ENCODE results near the gene PLEKHJ1. TPM values are rescaled to one million over a fixed set of nuclear protein-coding genes. Genes with fewer than 3 reads are reported as not detected.
A peak's percentile ranks its signal among the peaks of the same experiment; 100 is the strongest.

PLEKHJ1 gene
- total and polyA plus RNA-seq, 4 donors = 22.2 to 44.5 (median 37.0) TPM

DNA sequence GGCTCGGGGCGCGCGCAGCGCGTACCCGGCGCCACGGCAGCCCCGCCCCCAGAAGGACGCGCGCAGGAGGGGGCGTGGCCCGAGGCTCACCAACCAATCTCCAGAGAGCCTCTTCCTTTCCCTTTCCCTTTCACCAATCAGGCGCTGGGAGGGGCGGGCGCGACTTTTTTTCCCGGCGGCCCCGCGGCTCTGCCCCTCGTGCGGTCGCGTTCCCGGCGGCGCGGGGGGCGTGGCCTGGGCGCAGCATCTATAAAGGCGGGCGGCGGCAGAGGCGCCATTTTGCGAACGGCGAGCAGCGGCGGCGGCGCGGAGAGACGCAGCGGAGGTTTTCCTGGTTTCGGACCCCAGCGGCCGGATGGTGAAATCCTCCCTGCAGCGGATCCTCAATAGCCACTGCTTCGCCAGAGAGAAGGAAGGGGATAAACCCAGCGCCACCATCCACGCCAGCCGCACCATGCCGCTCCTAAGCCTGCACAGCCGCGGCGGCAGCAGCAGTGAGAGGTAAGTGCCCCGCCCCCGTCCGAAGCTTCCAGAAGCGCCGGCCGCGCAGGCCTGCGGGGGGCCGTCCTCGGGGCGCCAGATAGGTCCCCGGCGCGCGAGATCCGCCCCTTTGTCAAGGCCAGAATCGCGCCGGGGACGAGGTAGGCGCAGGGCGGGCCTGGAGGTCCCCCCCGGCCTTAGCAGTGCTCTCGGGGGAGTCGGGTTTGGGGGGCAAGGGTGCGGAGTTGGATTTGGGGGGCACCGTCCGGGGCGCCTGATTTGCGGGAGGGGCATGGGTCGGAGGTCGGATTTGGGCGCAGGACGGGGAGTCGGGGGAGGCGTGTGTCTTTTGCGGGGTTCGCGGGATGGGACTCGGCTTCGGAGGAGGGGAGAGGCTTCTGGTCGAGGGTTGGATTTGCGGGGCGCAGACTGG lies 33.4 kb upstream of the PLEKHJ1 start:
- Histone ChIP-seq H3K4me1 (ENCODE audit: control insufficient read depth in 4 of 4, insufficient read depth in 4 of 4, low read length in 3 of 4) (peaks cover 13 to 50% (median 37%) of the 10 kb centered on the region in 4 donors), H3K9me3 (ENCODE audit: control insufficient read depth in 4 of 4, low read length in 3 of 4) (no peaks in the 10 kb centered on the region), H3K27me3 (ENCODE audit: control insufficient read depth in 4 of 4, insufficient read depth in 4 of 4, low read length in 3 of 4) (no peaks in the 10 kb centered on the region), H3K27ac (ENCODE audit: low read depth in 1 of 2, low read length in 2 of 2) (peak overlapping the region; percentile 88 to 98), H3K4me3 (ENCODE audit: low read depth in 1 of 3, low read length in 3 of 3) (peak overlapping the region; percentile 74 to 91 (median 79)), H3K36me3 (ENCODE audit: control insufficient read depth in 4 of 4, insufficient read depth in 3 of 4, low read depth in 1 of 4, low read length in 3 of 4) (peaks cover 4 to 9% (median 8%) of the 10 kb centered on the region in 4 donors), H3K9ac (ENCODE audit: low read depth in 1 of 2, low read length in 2 of 2) (peak overlapping the region; percentile 57 to 98)
- TF ChIP-seq JUND (IDR thresholded peaks at IDR 0.05) = no peak
- TF ChIP-seq TAF1 (conservative IDR thresholded peaks at IDR 0.05) = peak; percentile 94
- no peak for TF ChIP-seq RXRA (IDR thresholded peaks at IDR 0.05)
- no peak for TF ChIP-seq FOXA2 (IDR thresholded peaks at IDR 0.05)
- TF ChIP-seq, protein P1, sequence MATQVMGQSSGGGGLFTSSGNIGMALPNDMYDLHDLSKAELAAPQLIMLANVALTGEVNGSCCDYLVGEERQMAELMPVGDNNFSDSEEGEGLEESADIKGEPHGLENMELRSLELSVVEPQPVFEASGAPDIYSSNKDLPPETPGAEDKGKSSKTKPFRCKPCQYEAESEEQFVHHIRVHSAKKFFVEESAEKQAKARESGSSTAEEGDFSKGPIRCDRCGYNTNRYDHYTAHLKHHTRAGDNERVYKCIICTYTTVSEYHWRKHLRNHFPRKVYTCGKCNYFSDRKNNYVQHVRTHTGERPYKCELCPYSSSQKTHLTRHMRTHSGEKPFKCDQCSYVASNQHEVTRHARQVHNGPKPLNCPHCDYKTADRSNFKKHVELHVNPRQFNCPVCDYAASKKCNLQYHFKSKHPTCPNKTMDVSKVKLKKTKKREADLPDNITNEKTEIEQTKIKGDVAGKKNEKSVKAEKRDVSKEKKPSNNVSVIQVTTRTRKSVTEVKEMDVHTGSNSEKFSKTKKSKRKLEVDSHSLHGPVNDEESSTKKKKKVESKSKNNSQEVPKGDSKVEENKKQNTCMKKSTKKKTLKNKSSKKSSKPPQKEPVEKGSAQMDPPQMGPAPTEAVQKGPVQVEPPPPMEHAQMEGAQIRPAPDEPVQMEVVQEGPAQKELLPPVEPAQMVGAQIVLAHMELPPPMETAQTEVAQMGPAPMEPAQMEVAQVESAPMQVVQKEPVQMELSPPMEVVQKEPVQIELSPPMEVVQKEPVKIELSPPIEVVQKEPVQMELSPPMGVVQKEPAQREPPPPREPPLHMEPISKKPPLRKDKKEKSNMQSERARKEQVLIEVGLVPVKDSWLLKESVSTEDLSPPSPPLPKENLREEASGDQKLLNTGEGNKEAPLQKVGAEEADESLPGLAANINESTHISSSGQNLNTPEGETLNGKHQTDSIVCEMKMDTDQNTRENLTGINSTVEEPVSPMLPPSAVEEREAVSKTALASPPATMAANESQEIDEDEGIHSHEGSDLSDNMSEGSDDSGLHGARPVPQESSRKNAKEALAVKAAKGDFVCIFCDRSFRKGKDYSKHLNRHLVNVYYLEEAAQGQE (IDR thresholded peaks at IDR 0.05) = peak; percentile 93
- TF ChIP-seq YY1 (IDR thresholded peaks at IDR 0.05) = peak; percentile 97
- peak in 1 of 2 donors; percentile 30 for TF ChIP-seq GABPA (IDR thresholded peaks at IDR 0.05 in 1 of 2, conservative IDR thresholded peaks at IDR 0.05 in 1 of 2)
- TF ChIP-seq, protein P2, sequence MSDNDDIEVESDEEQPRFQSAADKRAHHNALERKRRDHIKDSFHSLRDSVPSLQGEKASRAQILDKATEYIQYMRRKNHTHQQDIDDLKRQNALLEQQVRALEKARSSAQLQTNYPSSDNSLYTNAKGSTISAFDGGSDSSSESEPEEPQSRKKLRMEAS (IDR thresholded peaks at IDR 0.05) = peak; percentile 8
- TF ChIP-seq EGR1 (IDR thresholded peaks at IDR 0.05; ENCODE audit: low read depth in 2 of 2) = peak in 1 of 2 donors; percentile 6
- TF ChIP-seq HNF4G (IDR thresholded peaks at IDR 0.05) = no peak
- peak; percentile 71 for TF ChIP-seq SP1 (IDR thresholded peaks at IDR 0.05)
- TF ChIP-seq RAD21 (IDR thresholded peaks at IDR 0.05) = no peak
- TF ChIP-seq, protein P3, sequence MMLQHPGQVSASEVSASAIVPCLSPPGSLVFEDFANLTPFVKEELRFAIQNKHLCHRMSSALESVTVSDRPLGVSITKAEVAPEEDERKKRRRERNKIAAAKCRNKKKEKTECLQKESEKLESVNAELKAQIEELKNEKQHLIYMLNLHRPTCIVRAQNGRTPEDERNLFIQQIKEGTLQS (IDR thresholded peaks at IDR 0.05) = no peak
- under 1% methylated on average over 103 of the region's 103 CpGs for WGBS
- peak; percentile 99 for DNase-seq (ENCODE audit: low spot score)

DNA sequence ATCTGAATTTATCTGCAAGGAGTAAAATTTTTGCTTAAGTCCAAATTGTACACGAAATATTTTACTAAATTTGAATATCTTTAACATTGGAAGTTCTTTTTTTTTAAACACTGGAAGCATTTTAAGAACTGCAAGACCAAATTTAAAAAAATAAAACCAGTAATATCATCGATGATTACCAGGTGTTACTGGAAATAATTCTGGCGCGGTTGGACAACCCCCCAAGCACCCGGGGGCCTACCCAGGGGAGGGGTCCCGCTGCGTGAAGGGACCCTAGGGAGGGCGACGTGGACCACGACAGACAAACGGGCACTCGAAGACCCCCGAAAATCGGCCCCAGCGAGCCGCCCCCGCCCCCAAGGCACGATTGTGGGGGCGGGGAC lies 32.7 kb upstream of the PLEKHJ1 start:
- Histone ChIP-seq H3K36me3 (ENCODE audit: control insufficient read depth in 4 of 4, insufficient read depth in 3 of 4, low read depth in 1 of 4, low read length in 3 of 4) (peaks cover 4 to 9% (median 8%) of the 10 kb centered on the region in 4 donors), H3K4me3 (ENCODE audit: low read depth in 1 of 3, low read length in 3 of 3) (peak overlapping the region; percentile 63 to 74 (median 72)), H3K27me3 (ENCODE audit: control insufficient read depth in 4 of 4, insufficient read depth in 4 of 4, low read length in 3 of 4) (no peaks in the 10 kb centered on the region), H3K4me1 (ENCODE audit: control insufficient read depth in 4 of 4, insufficient read depth in 4 of 4, low read length in 3 of 4) (peaks cover 12 to 44% (median 33%) of the 10 kb centered on the region in 4 donors), H3K27ac (ENCODE audit: low read depth in 1 of 2, low read length in 2 of 2) (peak overlapping the region; percentile 66 to 78), H3K9me3 (ENCODE audit: control insufficient read depth in 4 of 4, low read length in 3 of 4) (no peaks in the 10 kb centered on the region), H3K9ac (ENCODE audit: low read depth in 1 of 2, low read length in 2 of 2) (peak overlapping the region in 1 of 2 donors; percentile 88)
- DNase-seq (ENCODE audit: low spot score) = no peak
- TF ChIP-seq GABPA (IDR thresholded peaks at IDR 0.05 in 1 of 2, conservative IDR thresholded peaks at IDR 0.05 in 1 of 2) = no peak
- TF ChIP-seq EGR1 (IDR thresholded peaks at IDR 0.05; ENCODE audit: low read depth in 2 of 2) = peak in 1 of 2 donors; percentile 34
- no peak for TF ChIP-seq TAF1 (conservative IDR thresholded peaks at IDR 0.05)
- WGBS = under 1% methylated on average over 19 of the region's 19 CpGs
